Skeletal muscle satellite cell (primary cell): ENCODE measurements around the gene VCL.

ENCODE experiments used
- H3K27me3 ChIP-seq: 2 replicates; pipeline ENCODE4 v1.7.0; 2013; ENCODE audit warnings: low read length; ENCODE audit not compliant: control insufficient read depth, insufficient read depth
- H3K36me3 ChIP-seq: 2 replicates; pipeline ENCODE4 v1.7.0; 2013; ENCODE audit warnings: mild to moderate bottlenecking, control low read depth, low read length; ENCODE audit not compliant: insufficient read depth
- H3K4me1 ChIP-seq: 2 replicates; pipeline ENCODE4 v1.7.0; 2013; ENCODE audit warnings: low read length; ENCODE audit not compliant: control insufficient read depth, insufficient read depth
- H3K4me2 ChIP-seq: 2 replicates; pipeline ENCODE4 v1.7.0; 2013; ENCODE audit warnings: mild to moderate bottlenecking, low read length
- H3K4me3 ChIP-seq: 2 replicates; pipeline ENCODE4 v1.7.0; 2013; ENCODE audit warnings: low read length
- H3K9ac ChIP-seq: 2 replicates; pipeline ENCODE4 v1.7.0; 2013; ENCODE audit warnings: mild to moderate bottlenecking, low read depth, low read length, moderate library complexity
- H3K9me3 ChIP-seq: replicated peaks from 2 replicates; pipeline ENCODE4 v1.7.0; 2013; ENCODE audit warnings: mild to moderate bottlenecking, control low read depth, low read length

Gene VCL

GRCh38 chr10:74103560-74104258, 105.8 kb downstream of the VCL start:
- H3K36me3 ChIP-seq: peaks cover 88% of the 10 kb centered on the region
- H3K9ac ChIP-seq: no peak overlapping the region
- H3K27me3 ChIP-seq: no peaks in the 10 kb centered on the region
- no peaks in the 10 kb centered on the region for H3K4me1 ChIP-seq
- H3K4me3 ChIP-seq: no peak overlapping the region
- no peaks in the 10 kb centered on the region for H3K9me3 ChIP-seq
- H3K4me2 ChIP-seq: no peak overlapping the region

DNA sequence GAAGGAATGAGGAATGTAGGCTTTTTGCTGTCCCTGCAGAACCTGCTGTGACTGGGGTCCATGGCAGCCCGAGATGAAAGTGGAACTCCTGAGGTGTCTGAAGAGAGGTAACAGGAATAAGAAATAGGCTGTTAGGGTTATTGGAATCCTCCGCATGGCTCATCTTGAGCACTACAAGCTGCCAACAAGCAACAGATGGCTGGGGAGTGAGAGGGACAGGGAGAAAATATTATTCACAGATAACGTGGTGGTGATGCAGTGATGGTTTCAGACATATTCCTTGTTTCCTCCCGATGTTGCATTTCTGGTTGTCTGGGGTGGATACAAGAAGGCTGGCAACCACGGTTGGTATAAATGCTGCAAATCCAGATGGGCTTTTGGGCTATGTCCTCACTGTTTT, 106.6 kb downstream of the VCL start:
- Histone ChIP-seq H3K27me3 (no peaks in the 10 kb centered on the region), H3K4me1 (no peaks in the 10 kb centered on the region), H3K4me3 (no peak overlapping the region), H3K9ac (no peak overlapping the region), H3K9me3 (no peaks in the 10 kb centered on the region), H3K36me3 (peaks cover 88% of the 10 kb centered on the region), H3K4me2 (no peak overlapping the region)

DNA sequence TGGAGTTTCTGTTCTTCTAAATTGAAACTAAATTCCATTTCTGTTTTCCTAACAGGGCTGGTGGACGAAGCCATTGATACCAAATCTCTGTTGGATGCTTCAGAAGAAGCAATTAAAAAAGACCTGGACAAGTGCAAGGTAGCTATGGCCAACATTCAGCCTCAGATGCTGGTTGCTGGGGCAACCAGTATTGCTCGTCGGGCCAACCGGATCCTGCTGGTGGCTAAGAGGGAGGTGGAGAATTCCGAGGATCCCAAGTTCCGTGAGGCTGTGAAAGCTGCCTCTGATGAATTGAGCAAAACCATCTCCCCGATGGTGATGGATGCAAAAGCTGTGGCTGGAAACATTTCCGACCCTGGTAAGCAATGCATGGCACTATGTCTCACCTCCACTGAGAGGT, 107.1 kb downstream of the VCL start:
- Histone ChIP-seq H3K4me3 (no peak overlapping the region), H3K4me1 (no peaks in the 10 kb centered on the region), H3K9ac (no peak overlapping the region), H3K36me3 (peaks cover 88% of the 10 kb centered on the region), H3K9me3 (no peaks in the 10 kb centered on the region), H3K4me2 (no peak overlapping the region), H3K27me3 (no peaks in the 10 kb centered on the region)

GRCh38 chr10:74107391-74107790, 109.5 kb downstream of the VCL start:
- Histone ChIP-seq H3K4me3 (no peak overlapping the region), H3K27me3 (no peaks in the 10 kb centered on the region), H3K36me3 (peaks cover 93% of the 10 kb centered on the region), H3K4me2 (no peak overlapping the region), H3K4me1 (no peaks in the 10 kb centered on the region), H3K9ac (no peak overlapping the region), H3K9me3 (no peaks in the 10 kb centered on the region)

DNA sequence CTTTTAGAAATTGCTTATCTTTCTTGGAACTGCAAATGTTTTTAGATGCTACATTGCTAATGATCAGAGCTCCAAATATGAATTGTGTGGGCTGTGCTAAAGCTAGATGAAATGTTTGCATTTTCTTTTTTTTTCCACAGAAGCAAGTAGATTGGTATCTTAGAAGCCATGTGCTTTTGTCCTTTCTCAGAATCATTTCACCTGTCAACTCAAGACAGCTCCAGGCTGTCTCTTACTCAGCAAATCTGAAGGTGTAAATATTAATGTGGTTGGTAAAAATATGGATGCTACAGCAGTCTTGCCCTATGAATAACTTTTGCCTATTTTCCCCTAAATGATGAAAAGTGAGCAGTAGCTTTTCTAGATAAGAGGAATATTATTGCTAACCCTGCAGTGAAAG, 111.5 kb downstream of the VCL start:
- no peak overlapping the region for H3K4me2 ChIP-seq
- H3K4me1 ChIP-seq: no peaks in the 10 kb centered on the region
- H3K9me3 ChIP-seq: no peaks in the 10 kb centered on the region
- H3K36me3 ChIP-seq: peaks cover 95% of the 10 kb centered on the region
- no peak overlapping the region for H3K4me3 ChIP-seq
- no peak overlapping the region for H3K9ac ChIP-seq
- no peaks in the 10 kb centered on the region for H3K27me3 ChIP-seq

- Histone ChIP-seq H3K9me3 (no peaks in the 10 kb centered on the region), H3K4me2 (no peak overlapping the region), H3K4me3 (no peak overlapping the region), H3K27me3 (no peaks in the 10 kb centered on the region), H3K9ac (no peak overlapping the region), H3K4me1 (no peaks in the 10 kb centered on the region), H3K36me3 (peaks cover 95% of the 10 kb centered on the region)
These were observed 112.2 kb downstream of the VCL start for GRCh38 chr10:74110120-74110519.

DNA sequence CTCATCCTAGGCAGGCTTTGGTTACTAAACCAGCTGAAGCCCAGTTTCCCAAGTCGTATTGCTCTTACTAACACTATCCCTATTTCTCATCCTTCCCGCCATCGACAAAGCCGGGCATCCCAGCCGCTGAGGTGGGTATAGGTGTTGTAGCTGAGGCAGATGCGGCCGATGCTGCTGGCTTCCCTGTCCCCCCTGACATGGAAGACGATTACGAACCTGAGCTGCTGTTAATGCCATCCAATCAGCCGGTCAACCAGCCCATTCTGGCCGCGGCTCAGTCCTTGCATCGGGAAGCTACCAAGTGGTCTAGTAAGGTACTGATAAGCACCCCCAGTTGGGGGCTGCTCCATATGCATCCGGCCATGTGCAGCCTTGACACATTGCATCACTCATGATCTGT, 113.9 kb downstream of the VCL start:
- H3K4me1 ChIP-seq: no peaks in the 10 kb centered on the region
- no peak overlapping the region for H3K4me2 ChIP-seq
- H3K9ac ChIP-seq: no peak overlapping the region
- peaks cover 96% of the 10 kb centered on the region for H3K36me3 ChIP-seq
- no peaks in the 10 kb centered on the region for H3K27me3 ChIP-seq
- H3K4me3 ChIP-seq: no peak overlapping the region
- no peaks in the 10 kb centered on the region for H3K9me3 ChIP-seq

DNA sequence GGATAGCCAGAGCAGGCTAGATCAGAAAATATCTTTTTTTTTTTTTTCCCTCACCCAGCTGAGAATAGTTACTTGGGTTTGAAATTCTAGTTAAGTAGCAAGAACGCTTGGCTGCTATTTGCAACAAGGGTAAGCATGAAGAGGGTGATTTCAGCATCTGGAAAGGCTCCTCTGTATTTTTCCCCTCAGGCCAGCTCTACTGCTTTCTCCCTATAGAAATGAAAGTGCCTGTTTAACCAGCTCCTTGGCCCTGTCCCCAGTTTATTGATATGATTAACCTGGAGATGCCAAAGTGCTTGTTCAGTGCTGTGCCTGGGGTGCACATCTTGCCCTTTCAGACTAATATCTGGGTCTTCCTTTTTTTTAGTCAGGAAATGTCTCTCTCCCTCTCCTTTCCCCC, 115.6 kb downstream of the VCL start:
- no peaks in the 10 kb centered on the region for H3K27me3 ChIP-seq
- no peak overlapping the region for H3K4me3 ChIP-seq
- peaks cover 2% of the 10 kb centered on the region for H3K4me1 ChIP-seq
- H3K9ac ChIP-seq: no peak overlapping the region
- H3K4me2 ChIP-seq: no peak overlapping the region
- peaks cover 98% of the 10 kb centered on the region for H3K36me3 ChIP-seq
- no peaks in the 10 kb centered on the region for H3K9me3 ChIP-seq

DNA sequence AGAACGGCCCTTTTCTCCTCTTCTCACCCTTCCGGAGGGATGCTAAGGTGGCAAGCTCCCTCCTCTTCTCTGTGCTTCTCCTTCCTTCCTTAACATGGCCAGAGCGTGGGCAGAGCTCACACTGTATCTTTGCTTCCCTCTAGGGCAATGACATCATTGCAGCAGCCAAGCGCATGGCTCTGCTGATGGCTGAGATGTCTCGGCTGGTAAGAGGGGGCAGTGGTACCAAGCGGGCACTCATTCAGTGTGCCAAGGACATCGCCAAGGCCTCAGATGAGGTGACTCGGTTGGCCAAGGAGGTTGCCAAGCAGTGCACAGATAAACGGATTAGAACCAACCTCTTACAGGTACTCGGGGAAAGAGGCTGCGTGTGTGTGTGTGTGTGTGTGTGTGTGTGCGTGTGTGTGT, 116.1 kb downstream of the VCL start:
- Histone ChIP-seq H3K9me3 (no peaks in the 10 kb centered on the region), H3K36me3 (peaks cover 98% of the 10 kb centered on the region), H3K9ac (no peak overlapping the region), H3K4me2 (no peak overlapping the region), H3K27me3 (no peaks in the 10 kb centered on the region), H3K4me1 (peaks cover 7% of the 10 kb centered on the region), H3K4me3 (no peak overlapping the region)

DNA sequence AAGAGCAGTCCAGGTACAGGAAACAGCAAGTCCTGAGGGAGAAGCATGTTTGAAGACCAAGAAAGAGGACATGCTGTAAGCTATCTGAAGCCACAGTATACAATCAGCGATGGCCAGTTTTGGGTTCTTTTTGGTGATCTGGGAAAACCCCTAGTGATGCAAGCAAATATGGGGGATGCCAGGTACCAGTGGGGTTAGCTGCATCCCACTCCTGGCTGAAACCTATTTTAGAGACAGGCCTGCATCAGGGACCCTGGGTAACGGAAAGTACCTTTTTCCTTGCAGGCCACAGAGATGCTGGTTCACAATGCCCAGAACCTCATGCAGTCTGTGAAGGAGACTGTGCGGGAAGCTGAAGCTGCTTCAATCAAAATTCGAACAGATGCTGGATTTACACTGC, 119.8 kb downstream of the VCL start:
- Histone ChIP-seq H3K4me2 (no peak overlapping the region), H3K36me3 (peaks cover 96% of the 10 kb centered on the region), H3K9ac (no peak overlapping the region), H3K9me3 (no peaks in the 10 kb centered on the region), H3K27me3 (no peaks in the 10 kb centered on the region), H3K4me3 (no peak overlapping the region), H3K4me1 (peaks cover 13% of the 10 kb centered on the region)

DNA sequence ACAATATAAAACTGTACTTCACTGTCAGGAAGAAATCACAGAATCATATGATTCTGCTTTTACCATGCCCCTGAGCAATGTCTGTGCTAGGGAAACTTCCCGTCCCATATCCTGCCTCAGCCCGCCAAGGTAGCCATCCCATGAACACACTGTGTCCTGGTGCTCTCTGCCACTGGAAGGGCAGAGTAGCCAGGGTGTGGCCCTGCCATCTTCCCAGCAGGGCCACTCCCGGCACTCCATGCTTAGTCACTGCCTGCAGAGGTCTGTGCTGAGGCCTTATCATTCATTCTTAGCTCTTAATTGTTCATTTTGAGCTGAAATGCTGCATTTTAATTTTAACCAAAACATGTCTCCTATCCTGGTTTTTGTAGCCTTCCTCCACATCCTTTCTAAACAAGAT, 120.9 kb downstream of the VCL start:
- Histone ChIP-seq H3K4me1 (peaks cover 13% of the 10 kb centered on the region), H3K36me3 (peaks cover 96% of the 10 kb centered on the region)

GRCh38 chr10:74120911-74121310, 123.0 kb downstream of the VCL start:
- Histone ChIP-seq H3K9ac (no peak overlapping the region), H3K4me1 (peaks cover 13% of the 10 kb centered on the region), H3K36me3 (peaks cover 90% of the 10 kb centered on the region), H3K4me3 (no peak overlapping the region), H3K9me3 (no peaks in the 10 kb centered on the region), H3K4me2 (no peak overlapping the region), H3K27me3 (no peaks in the 10 kb centered on the region)

More for the DNA sequence above, 120.9 kb downstream of the VCL start:
- no peak overlapping the region for H3K4me3 ChIP-seq
- H3K9ac ChIP-seq: peak overlapping the region; percentile 46
- no peaks in the 10 kb centered on the region for H3K27me3 ChIP-seq
- no peak overlapping the region for H3K4me2 ChIP-seq
- H3K9me3 ChIP-seq: no peaks in the 10 kb centered on the region
